DOHH2 (cell line): Measurements from ENCODE around the gene JUNB.

Experiments
- EZH2phosphoT487 ChIP-seq: fragments of 200-600 bp; sonication (generic); IDR thresholded peaks from 2 replicates; pipeline ENCODE4 v1.6.1; 2017; ENCODE audit warnings: borderline replicate concordance, mild to moderate bottlenecking, antibody characterized with exemption, low read length, moderate library complexity, mixed read lengths
- TF ChIP-seq, protein P1 (sequence below): fragments of 200-600 bp; sonication (generic); IDR thresholded peaks from one replicate; pipeline ENCODE4 v1.5.1; 2014; ENCODE audit warnings: antibody characterized with exemption, mild to moderate bottlenecking, low read depth, low read length; ENCODE audit not compliant: poor library complexity, severe bottlenecking

DNA sequence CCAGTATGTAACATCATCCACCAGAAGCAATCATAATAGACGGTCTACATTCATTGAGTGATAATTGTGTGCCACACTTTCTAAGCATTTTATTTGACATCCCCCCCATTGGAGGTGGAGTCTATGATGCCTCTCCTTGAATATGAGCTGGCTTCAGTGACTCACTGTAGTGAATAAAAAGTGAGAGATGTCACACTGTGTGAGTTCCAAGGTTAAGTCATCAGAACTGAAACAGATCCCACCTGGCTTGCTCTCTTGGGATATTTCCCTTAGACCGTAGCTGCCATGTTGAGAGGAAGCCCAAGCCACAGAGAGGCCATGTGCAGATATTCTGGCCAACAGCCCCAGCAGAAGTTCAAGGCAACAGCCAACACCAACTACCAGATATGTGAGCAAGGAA is 30.5 kb downstream of the JUNB start:
- TF ChIP-seq, protein P1, sequence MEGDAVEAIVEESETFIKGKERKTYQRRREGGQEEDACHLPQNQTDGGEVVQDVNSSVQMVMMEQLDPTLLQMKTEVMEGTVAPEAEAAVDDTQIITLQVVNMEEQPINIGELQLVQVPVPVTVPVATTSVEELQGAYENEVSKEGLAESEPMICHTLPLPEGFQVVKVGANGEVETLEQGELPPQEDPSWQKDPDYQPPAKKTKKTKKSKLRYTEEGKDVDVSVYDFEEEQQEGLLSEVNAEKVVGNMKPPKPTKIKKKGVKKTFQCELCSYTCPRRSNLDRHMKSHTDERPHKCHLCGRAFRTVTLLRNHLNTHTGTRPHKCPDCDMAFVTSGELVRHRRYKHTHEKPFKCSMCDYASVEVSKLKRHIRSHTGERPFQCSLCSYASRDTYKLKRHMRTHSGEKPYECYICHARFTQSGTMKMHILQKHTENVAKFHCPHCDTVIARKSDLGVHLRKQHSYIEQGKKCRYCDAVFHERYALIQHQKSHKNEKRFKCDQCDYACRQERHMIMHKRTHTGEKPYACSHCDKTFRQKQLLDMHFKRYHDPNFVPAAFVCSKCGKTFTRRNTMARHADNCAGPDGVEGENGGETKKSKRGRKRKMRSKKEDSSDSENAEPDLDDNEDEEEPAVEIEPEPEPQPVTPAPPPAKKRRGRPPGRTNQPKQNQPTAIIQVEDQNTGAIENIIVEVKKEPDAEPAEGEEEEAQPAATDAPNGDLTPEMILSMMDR, result no peak
- no peak for TF ChIP-seq EZH2phosphoT487
